CD14-positive monocyte (primary cell): ENCODE measurements around the gene DLGAP3. TPM values are rescaled to one million over a fixed set of nuclear protein-coding genes. Genes with fewer than 3 reads are reported as not detected.

Experiments used
- DNase-seq, 3 donors: peaks; one replicate each; pipeline ENCODE4 v3.0.0-alpha.2; 2011 to 2022
- H2AFZ ChIP-seq: 2 replicates; pipeline ENCODE4 v1.6.0; 2012; ENCODE audit warnings: mild to moderate bottlenecking, low read depth, low read length, inconsistent platforms; ENCODE audit not compliant: insufficient read depth, poor library complexity, severe bottlenecking
- H3K27ac ChIP-seq, 2 donors: 1 replicate in 1 of 2; 2 replicates in 1 of 2; pipeline ENCODE4 v1.5.1; 2012 to 2013; ENCODE audit warnings: low read length in 2 of 2, control low read depth in 1 of 2, inconsistent platforms in 1 of 2, low read depth in 1 of 2, mild to moderate bottlenecking in 1 of 2
- H3K27me3 ChIP-seq, 2 donors: one replicate each; pipeline versions ENCODE4 v1.6.0 to v1.6.1; 2011 to 2013; ENCODE audit warnings: low read length in 2 of 2; ENCODE audit not compliant: control insufficient read depth in 2 of 2, insufficient read depth in 2 of 2
- H3K36me3 ChIP-seq, 2 donors: replicated peaks in 1 of 2; 1 replicate in 1 of 2; 2 replicates in 1 of 2; pipeline versions ENCODE4 v1.5.1 to v1.6.1; 2012 to 2013; ENCODE audit warnings: low read length in 2 of 2, control low read depth in 1 of 2, inconsistent platforms in 1 of 2, mild to moderate bottlenecking in 1 of 2; ENCODE audit not compliant: insufficient read depth in 2 of 2, control insufficient read depth in 1 of 2
- H3K4me1 ChIP-seq, 2 donors: 1 replicate in 1 of 2; 2 replicates in 1 of 2; pipeline versions ENCODE4 v1.5.1 to v1.6.1; 2012 to 2013; ENCODE audit warnings: low read length in 2 of 2, control low read depth in 1 of 2, inconsistent platforms in 1 of 2, mild to moderate bottlenecking in 1 of 2, moderate library complexity in 1 of 2; ENCODE audit not compliant: insufficient read depth in 2 of 2, control insufficient read depth in 1 of 2
- H3K4me2 ChIP-seq: replicated peaks from 2 replicates; pipeline ENCODE3; 2012; ENCODE audit warnings: low read length, moderate library complexity, mild to moderate bottlenecking; ENCODE audit not compliant: poor library complexity, severe bottlenecking; ENCODE audit errors: extremely low read depth
- H3K4me3 ChIP-seq, 3 experiments: fragments of 200-600 bp in 1 of 3; sonication (generic) in 1 of 3; replicated peaks in 1 of 3; 1 replicate in 2 of 3; 2 replicates in 1 of 3; pipeline ENCODE4 v1.5.1; 2011 to 2013; ENCODE audit warnings: low read length in 3 of 3, mild to moderate bottlenecking in 3 of 3, control low read depth in 2 of 3, low read depth in 2 of 3, inconsistent platforms in 1 of 3, moderate library complexity in 1 of 3
- H3K79me2 ChIP-seq: 2 replicates; pipeline ENCODE4 v1.6.0; 2012; ENCODE audit warnings: mild to moderate bottlenecking, control low read depth, inconsistent platforms, low read length, moderate library complexity; ENCODE audit not compliant: insufficient read depth
- H3K9ac ChIP-seq: 2 replicates; pipeline ENCODE4 v1.6.0; 2017; ENCODE audit warnings: low read length, mild to moderate bottlenecking; ENCODE audit not compliant: insufficient read depth, poor library complexity, severe bottlenecking
- H3K9me3 ChIP-seq, 2 donors: replicated peaks in 1 of 2; 1 replicate in 1 of 2; 2 replicates in 1 of 2; pipeline versions ENCODE4 v1.5.1 to v1.6.1; 2012 to 2013; ENCODE audit warnings: low read length in 2 of 2, control low read depth in 1 of 2; ENCODE audit not compliant: control insufficient read depth in 1 of 2, insufficient read depth in 1 of 2
- H4K20me1 ChIP-seq: 2 replicates; pipeline ENCODE4 v1.6.0; 2012; ENCODE audit warnings: mild to moderate bottlenecking, low read length, control low read depth, moderate library complexity; ENCODE audit not compliant: insufficient read depth
- H3K27ac Mint-ChIP-seq, 7 donors: one replicate each; pipeline ENCODE4 v1.8.0; 2020; ENCODE audit warnings: mild to moderate bottlenecking in 7 of 7, mixed read lengths in 7 of 7, moderate library complexity in 6 of 7, inconsistent platforms in 2 of 7
- H3K27me3 Mint-ChIP-seq, 3 donors: one replicate each; pipeline ENCODE4 v1.8.0; 2021 to 2022; ENCODE audit warnings: low read depth in 3 of 3, mild to moderate bottlenecking in 3 of 3, mixed read lengths in 3 of 3, moderate library complexity in 3 of 3, inconsistent platforms in 1 of 3
- H3K36me3 Mint-ChIP-seq, 2 donors: one replicate each; pipeline ENCODE4 v1.8.0; 2020; ENCODE audit warnings: mixed read lengths in 2 of 2, inconsistent platforms in 1 of 2, mild to moderate bottlenecking in 1 of 2
- H3K4me1 Mint-ChIP-seq: one replicate; pipeline ENCODE4 v1.8.0; 2020; ENCODE audit warnings: mild to moderate bottlenecking, mixed read lengths
- H3K4me3 Mint-ChIP-seq, 2 donors: one replicate each; pipeline ENCODE4 v1.8.0; 2020; ENCODE audit warnings: mild to moderate bottlenecking in 2 of 2, mixed read lengths in 2 of 2, moderate library complexity in 1 of 2
- H3K9me3 Mint-ChIP-seq, 7 donors: one replicate each; pipeline ENCODE4 v1.8.0; 2020 to 2022; ENCODE audit warnings: mixed read lengths in 7 of 7, mild to moderate bottlenecking in 6 of 7, moderate library complexity in 6 of 7, inconsistent platforms in 2 of 7
- WGBS: methylation state at CpG from one replicate; pipeline ENCODE4 v1.1.5; 2013; ENCODE audit warnings: missing lambda C conversion rate; ENCODE audit not compliant: insufficient coverage; 5-methylcytosine and 5-hydroxymethylcytosine counted together
- intact Hi-C, 2 donors: fragments of 100-400 bp; cut with micrococcal nuclease; formaldehyde crosslinking; loops; one replicate each; pipeline versions ENCODE4 v1.15.0 to v1.15.1; 2023
- polyA plus RNA-seq, 3 donors: library from polyadenylated mRNA; depleted of rRNA in 1 of 3; unstranded in 2 of 3; stranded (reverse) in 1 of 3; fragments of 300-500 nt in 2 of 3; fragments of >200 nt in 1 of 3; fragmentation: Illumina TruSeq in 2 of 3; gene quantifications; 1 replicate in 2 of 3; 2 replicates in 1 of 3; pipeline ENCODE4 v1.2.3, GENCODE V29; 2012 to 2021
- TF ChIP-seq, protein P1 (sequence below): fragments of 200-600 bp; IDR thresholded peaks from one replicate; pipeline ENCODE4 v1.8.0; 2022; ENCODE audit warnings: antibody characterized with exemption, mild to moderate bottlenecking

DLGAP3 gene
- polyA plus RNA-seq, 3 donors = 0.10 to 0.56 (median 0.16) TPM

DNA sequence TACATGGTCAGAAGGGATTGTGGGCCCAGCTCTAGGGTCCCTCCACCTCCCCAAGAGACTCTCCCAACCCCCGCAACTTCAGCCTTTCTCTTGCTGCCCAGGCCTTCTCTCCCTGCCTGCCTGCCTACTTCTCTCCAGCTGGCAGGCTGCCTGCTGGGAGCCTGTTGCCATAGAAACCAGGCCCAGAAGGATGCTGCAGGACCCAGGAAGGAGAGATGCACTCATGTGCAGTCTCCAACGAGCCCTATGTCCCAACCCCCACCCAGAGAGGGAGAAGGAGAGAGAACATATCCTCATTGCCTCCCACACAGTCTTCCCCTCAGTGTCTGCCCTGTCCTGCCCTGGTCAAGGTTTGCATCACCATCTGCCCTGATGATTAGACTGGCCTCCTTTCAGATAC is 59.1 kb downstream of the DLGAP3 start:
- Histone ChIP-seq H3K27ac (no peak overlapping the region), H3K9ac (no peak overlapping the region), H2AFZ (no peak overlapping the region), H3K36me3 (no peaks in the 10 kb centered on the region), H3K27me3 (peaks cover 2 to 16% of the 10 kb centered on the region in 2 donors), H4K20me1 (no peaks in the 10 kb centered on the region), H3K4me1 (peaks cover 24 to 31% of the 10 kb centered on the region in 2 donors), H3K9me3 (no peaks in the 10 kb centered on the region), H3K4me3 (no peak overlapping the region), H3K4me2 (no peak overlapping the region), H3K79me2 (no peaks in the 10 kb centered on the region)
- Mint-ChIP-seq H3K27me3 (peaks cover 9 to 36% (median 33%) of the 10 kb centered on the region in 3 donors), H3K4me1 (peaks cover 17% of the 10 kb centered on the region), H3K9me3 (peaks cover 0 to 2% (median 0%) of the 10 kb centered on the region in 7 donors), H3K36me3 (no peaks in the 10 kb centered on the region), H3K27ac (no peak overlapping the region), H3K4me3 (no peak overlapping the region)
- TF ChIP-seq, protein P1, sequence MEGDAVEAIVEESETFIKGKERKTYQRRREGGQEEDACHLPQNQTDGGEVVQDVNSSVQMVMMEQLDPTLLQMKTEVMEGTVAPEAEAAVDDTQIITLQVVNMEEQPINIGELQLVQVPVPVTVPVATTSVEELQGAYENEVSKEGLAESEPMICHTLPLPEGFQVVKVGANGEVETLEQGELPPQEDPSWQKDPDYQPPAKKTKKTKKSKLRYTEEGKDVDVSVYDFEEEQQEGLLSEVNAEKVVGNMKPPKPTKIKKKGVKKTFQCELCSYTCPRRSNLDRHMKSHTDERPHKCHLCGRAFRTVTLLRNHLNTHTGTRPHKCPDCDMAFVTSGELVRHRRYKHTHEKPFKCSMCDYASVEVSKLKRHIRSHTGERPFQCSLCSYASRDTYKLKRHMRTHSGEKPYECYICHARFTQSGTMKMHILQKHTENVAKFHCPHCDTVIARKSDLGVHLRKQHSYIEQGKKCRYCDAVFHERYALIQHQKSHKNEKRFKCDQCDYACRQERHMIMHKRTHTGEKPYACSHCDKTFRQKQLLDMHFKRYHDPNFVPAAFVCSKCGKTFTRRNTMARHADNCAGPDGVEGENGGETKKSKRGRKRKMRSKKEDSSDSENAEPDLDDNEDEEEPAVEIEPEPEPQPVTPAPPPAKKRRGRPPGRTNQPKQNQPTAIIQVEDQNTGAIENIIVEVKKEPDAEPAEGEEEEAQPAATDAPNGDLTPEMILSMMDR = no peak
- 100% methylated on average over 1 of the region's 2 CpGs for WGBS
- DNase-seq = no peak
- intact Hi-C loops = no loop called here

DNA sequence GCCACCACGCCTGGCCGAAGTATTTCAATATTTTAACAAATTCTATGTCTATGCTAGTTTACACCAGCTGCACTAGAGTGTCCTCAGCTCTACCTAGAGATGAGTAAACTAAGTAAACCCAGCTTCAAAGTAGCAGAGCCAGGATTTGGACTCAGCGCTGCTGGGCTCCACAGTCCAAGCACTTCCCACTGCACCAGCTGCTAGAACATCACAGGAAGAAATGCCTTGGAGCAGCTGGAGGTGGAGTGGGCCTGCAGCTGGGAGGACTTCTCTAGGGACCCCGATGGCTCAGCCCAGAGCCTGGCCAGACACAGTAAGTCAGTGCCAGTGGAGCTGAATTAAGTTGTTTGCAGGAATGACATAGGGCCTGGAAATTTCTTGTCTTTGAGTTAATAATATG is 59.7 kb downstream of the DLGAP3 start:
- Histone ChIP-seq H3K36me3 (no peaks in the 10 kb centered on the region), H3K27ac (no peak overlapping the region), H3K4me2 (no peak overlapping the region), H3K79me2 (no peaks in the 10 kb centered on the region), H3K9me3 (no peaks in the 10 kb centered on the region), H4K20me1 (no peaks in the 10 kb centered on the region), H3K4me1 (peaks cover 29 to 32% of the 10 kb centered on the region in 2 donors), H3K4me3 (no peak overlapping the region), H2AFZ (no peak overlapping the region), H3K27me3 (peaks cover 2 to 15% of the 10 kb centered on the region in 2 donors), H3K9ac (no peak overlapping the region)
- H3K27me3 Mint-ChIP-seq = peaks cover 10 to 36% (median 35%) of the 10 kb centered on the region in 3 donors
- peaks cover 19% of the 10 kb centered on the region for H3K4me1 Mint-ChIP-seq
- H3K9me3 Mint-ChIP-seq = peaks cover 0 to 2% (median 0%) of the 10 kb centered on the region in 7 donors
- H3K27ac Mint-ChIP-seq = no peak overlapping the region
- TF ChIP-seq, protein P1 = no peak
- WGBS = 94% methylated on average over 2 of the region's 4 CpGs
- DNase-seq = no peak
- intact Hi-C loops = loop anchor here in 1 of 2 donors (10.0 kb wide), 1 partner anchor 325 kb away; the partner anchor contains the start of gene SFPQ
- no peak overlapping the region for H3K4me3 Mint-ChIP-seq
- H3K36me3 Mint-ChIP-seq = no peaks in the 10 kb centered on the region
